Activated T-cell treated with anti-CD3 and anti-CD28 coated beads, Interleukin-2, amount 50 U/mL, for 4 hours (primary cell): Measurements from ENCODE around the gene RIMBP2. TPM values are rescaled to one million over a fixed set of nuclear protein-coding genes. Genes with fewer than 3 reads are reported as not detected.

Source experiments
- ATAC-seq, 2 donors: fragments of 200-7000 bp; cut with Tn5 transposase; one replicate each; pipeline ENCODE4 v1.10.0; 2021
- DNase-seq: peaks from one replicate; pipeline ENCODE4 v3.0.0-alpha.2; 2020
- H3K27me3 Mint-ChIP-seq: one replicate; pipeline ENCODE4 v1.8.0; 2021; ENCODE audit warnings: low read depth, mixed read lengths
- H3K36me3 Mint-ChIP-seq: one replicate; pipeline ENCODE4 v1.8.0; 2022; ENCODE audit warnings: mixed read lengths; ENCODE audit not compliant: insufficient read depth
- H3K4me1 Mint-ChIP-seq: one replicate; pipeline ENCODE4 v1.8.0; 2021; ENCODE audit warnings: low read depth, mixed read lengths
- H3K4me3 Mint-ChIP-seq: one replicate; pipeline ENCODE4 v1.8.0; 2021; ENCODE audit warnings: mild to moderate bottlenecking, moderate library complexity, mixed read lengths
- H3K9me3 Mint-ChIP-seq: one replicate; pipeline ENCODE4 v1.8.0; 2021; ENCODE audit warnings: mixed read lengths
- total RNA-seq, 3 donors: library from RNA; stranded (reverse); gene quantifications; one replicate each; pipeline ENCODE4 v1.2.1, GENCODE V29; 2021

Gene RIMBP2
- total RNA-seq, 3 donors from 2014 or later: not detected

GRCh38 chr12:130454296-130454695 lies 261.8 kb downstream of the RIMBP2 start:
- no peaks in the 10 kb centered on the region for H3K9me3 Mint-ChIP-seq
- H3K36me3 Mint-ChIP-seq: no peaks in the 10 kb centered on the region
- no peak for ATAC-seq
- no peaks in the 10 kb centered on the region for H3K4me1 Mint-ChIP-seq
- H3K4me3 Mint-ChIP-seq: no peak overlapping the region
- H3K27me3 Mint-ChIP-seq: no peaks in the 10 kb centered on the region
- no peak for DNase-seq

- DNase-seq (no peak), ATAC-seq (no peak)
- Mint-ChIP-seq H3K9me3 (no peaks in the 10 kb centered on the region), H3K4me1 (no peaks in the 10 kb centered on the region), H3K27me3 (no peaks in the 10 kb centered on the region), H3K4me3 (no peak overlapping the region), H3K36me3 (no peaks in the 10 kb centered on the region)
Observed at GRCh38 chr12:130452546-130452945, 263.6 kb downstream of the RIMBP2 start.

GRCh38 chr12:130451001-130451930 lies 264.8 kb downstream of the RIMBP2 start:
- ATAC-seq (no peak), DNase-seq (no peak)
- Mint-ChIP-seq H3K36me3 (no peaks in the 10 kb centered on the region), H3K9me3 (no peaks in the 10 kb centered on the region), H3K27me3 (no peaks in the 10 kb centered on the region), H3K4me1 (no peaks in the 10 kb centered on the region), H3K4me3 (no peak overlapping the region)

GRCh38 chr12:130449291-130449690 lies 266.8 kb downstream of the RIMBP2 start:
- no peak overlapping the region for H3K4me3 Mint-ChIP-seq

GRCh38 chr12:130448044-130448821 lies 267.9 kb downstream of the RIMBP2 start:
- no peak for DNase-seq
- no peak overlapping the region for H3K4me3 Mint-ChIP-seq
- H3K36me3 Mint-ChIP-seq: no peaks in the 10 kb centered on the region
- no peaks in the 10 kb centered on the region for H3K27me3 Mint-ChIP-seq
- no peak for ATAC-seq
- no peaks in the 10 kb centered on the region for H3K9me3 Mint-ChIP-seq
- H3K4me1 Mint-ChIP-seq: no peaks in the 10 kb centered on the region

More at GRCh38 chr12:130449291-130449690, 266.8 kb downstream of the RIMBP2 start:
- H3K9me3 Mint-ChIP-seq: no peaks in the 10 kb centered on the region
- no peaks in the 10 kb centered on the region for H3K36me3 Mint-ChIP-seq
- H3K4me1 Mint-ChIP-seq: no peaks in the 10 kb centered on the region
- H3K27me3 Mint-ChIP-seq: no peaks in the 10 kb centered on the region
- ATAC-seq: no peak
- DNase-seq: no peak

- ATAC-seq (no peak), DNase-seq (no peak)
- no peaks in the 10 kb centered on the region for H3K9me3 Mint-ChIP-seq
- H3K27me3 Mint-ChIP-seq: no peaks in the 10 kb centered on the region
- H3K4me1 Mint-ChIP-seq: no peaks in the 10 kb centered on the region
- no peak overlapping the region for H3K4me3 Mint-ChIP-seq
- no peaks in the 10 kb centered on the region for H3K36me3 Mint-ChIP-seq
Observed at GRCh38 chr12:130447655-130447965, 268.5 kb downstream of the RIMBP2 start.

- Mint-ChIP-seq H3K9me3 (no peaks in the 10 kb centered on the region), H3K36me3 (no peaks in the 10 kb centered on the region), H3K27me3 (no peaks in the 10 kb centered on the region), H3K4me1 (no peaks in the 10 kb centered on the region), H3K4me3 (no peak overlapping the region)
- no peak for ATAC-seq
- no peak for DNase-seq
Observed at GRCh38 chr12:130446846-130447654, 269.0 kb downstream of the RIMBP2 start.

GRCh38 chr12:130444986-130445385 lies 271.1 kb downstream of the RIMBP2 start:
- Mint-ChIP-seq H3K36me3 (no peaks in the 10 kb centered on the region), H3K27me3 (no peaks in the 10 kb centered on the region), H3K9me3 (no peaks in the 10 kb centered on the region), H3K4me3 (no peak overlapping the region), H3K4me1 (no peaks in the 10 kb centered on the region)
- ATAC-seq (no peak), DNase-seq (no peak)

- peaks cover 2% of the 10 kb centered on the region for H3K9me3 Mint-ChIP-seq
- no peaks in the 10 kb centered on the region for H3K27me3 Mint-ChIP-seq
- H3K36me3 Mint-ChIP-seq: no peaks in the 10 kb centered on the region
- H3K4me1 Mint-ChIP-seq: no peaks in the 10 kb centered on the region
- ATAC-seq (no peak), DNase-seq (no peak)
- no peak overlapping the region for H3K4me3 Mint-ChIP-seq
Observed at GRCh38 chr12:130444061-130444460, 272.0 kb downstream of the RIMBP2 start.

GRCh38 chr12:130441771-130442760 lies 274.0 kb downstream of the RIMBP2 start:
- Mint-ChIP-seq H3K36me3 (no peaks in the 10 kb centered on the region), H3K27me3 (no peaks in the 10 kb centered on the region), H3K9me3 (peaks cover 5% of the 10 kb centered on the region), H3K4me1 (no peaks in the 10 kb centered on the region), H3K4me3 (no peak overlapping the region)
- DNase-seq (no peak), ATAC-seq (no peak)

- Mint-ChIP-seq H3K4me3 (no peak overlapping the region), H3K4me1 (no peaks in the 10 kb centered on the region), H3K27me3 (no peaks in the 10 kb centered on the region), H3K9me3 (peaks cover 5% of the 10 kb centered on the region), H3K36me3 (no peaks in the 10 kb centered on the region)
- ATAC-seq (no peak), DNase-seq (no peak)
Observed at GRCh38 chr12:130440411-130441080, 275.6 kb downstream of the RIMBP2 start.

GRCh38 chr12:130439250-130439649 lies 276.8 kb downstream of the RIMBP2 start:
- Mint-ChIP-seq H3K36me3 (no peaks in the 10 kb centered on the region), H3K9me3 (peaks cover 11% of the 10 kb centered on the region), H3K4me3 (no peak overlapping the region), H3K27me3 (no peaks in the 10 kb centered on the region), H3K4me1 (no peaks in the 10 kb centered on the region)
- no peak for ATAC-seq
- no peak for DNase-seq

GRCh38 chr12:130438711-130439110 lies 277.4 kb downstream of the RIMBP2 start:
- no peaks in the 10 kb centered on the region for H3K36me3 Mint-ChIP-seq
- H3K9me3 Mint-ChIP-seq: peaks cover 13% of the 10 kb centered on the region
- ATAC-seq (no peak), DNase-seq (no peak)
- no peak overlapping the region for H3K4me3 Mint-ChIP-seq
- no peaks in the 10 kb centered on the region for H3K4me1 Mint-ChIP-seq
- no peaks in the 10 kb centered on the region for H3K27me3 Mint-ChIP-seq
